Panc1 (cell line): ENCODE data around the gene ACACA.

Experiments
- POLR2AphosphoS5 ChIP-seq: IDR thresholded peaks from 2 replicates; pipeline ENCODE4 v1.6.1; 2012; ENCODE audit warnings: mild to moderate bottlenecking, low read depth, low read length, moderate library complexity
- TF ChIP-seq, protein P1 (sequence below): fragments of 450-650 bp; IDR thresholded peaks from 2 replicates; pipeline ENCODE4 v1.5.1; 2017; ENCODE audit warnings: mild to moderate bottlenecking
- TF ChIP-seq, protein P2 (sequence below), 2 experiments: IDR thresholded peaks; 2 replicates each; pipeline ENCODE4 v1.6.1; 2011 to 2012; ENCODE audit warnings: low read depth in 2 of 2, control low read depth in 1 of 2, low read length in 1 of 2, mild to moderate bottlenecking in 1 of 2, moderate library complexity in 1 of 2; ENCODE audit not compliant: insufficient read depth in 1 of 2

DNA sequence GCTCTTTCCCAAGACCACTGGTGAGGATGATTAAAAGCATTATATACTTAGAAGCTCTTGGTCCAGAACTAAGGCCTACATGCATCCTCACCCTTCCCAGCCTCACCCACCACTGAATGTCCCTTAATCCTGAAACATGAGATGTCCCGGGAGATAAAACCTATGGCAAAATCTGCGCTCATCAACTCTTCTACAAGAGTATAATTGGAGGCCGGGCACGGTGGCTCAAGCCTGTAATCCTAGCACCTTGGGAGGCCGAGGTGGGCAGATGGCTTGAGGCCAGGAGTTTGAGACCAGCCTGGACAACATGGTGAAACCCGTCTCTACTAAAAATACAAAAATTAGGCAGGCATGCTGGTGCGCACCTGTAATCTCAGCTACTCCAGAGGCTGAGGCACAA is 13.3 kb downstream of the ACACA start:
- TF ChIP-seq, protein P1, sequence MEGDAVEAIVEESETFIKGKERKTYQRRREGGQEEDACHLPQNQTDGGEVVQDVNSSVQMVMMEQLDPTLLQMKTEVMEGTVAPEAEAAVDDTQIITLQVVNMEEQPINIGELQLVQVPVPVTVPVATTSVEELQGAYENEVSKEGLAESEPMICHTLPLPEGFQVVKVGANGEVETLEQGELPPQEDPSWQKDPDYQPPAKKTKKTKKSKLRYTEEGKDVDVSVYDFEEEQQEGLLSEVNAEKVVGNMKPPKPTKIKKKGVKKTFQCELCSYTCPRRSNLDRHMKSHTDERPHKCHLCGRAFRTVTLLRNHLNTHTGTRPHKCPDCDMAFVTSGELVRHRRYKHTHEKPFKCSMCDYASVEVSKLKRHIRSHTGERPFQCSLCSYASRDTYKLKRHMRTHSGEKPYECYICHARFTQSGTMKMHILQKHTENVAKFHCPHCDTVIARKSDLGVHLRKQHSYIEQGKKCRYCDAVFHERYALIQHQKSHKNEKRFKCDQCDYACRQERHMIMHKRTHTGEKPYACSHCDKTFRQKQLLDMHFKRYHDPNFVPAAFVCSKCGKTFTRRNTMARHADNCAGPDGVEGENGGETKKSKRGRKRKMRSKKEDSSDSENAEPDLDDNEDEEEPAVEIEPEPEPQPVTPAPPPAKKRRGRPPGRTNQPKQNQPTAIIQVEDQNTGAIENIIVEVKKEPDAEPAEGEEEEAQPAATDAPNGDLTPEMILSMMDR = no peak
- TF ChIP-seq, protein P2, sequence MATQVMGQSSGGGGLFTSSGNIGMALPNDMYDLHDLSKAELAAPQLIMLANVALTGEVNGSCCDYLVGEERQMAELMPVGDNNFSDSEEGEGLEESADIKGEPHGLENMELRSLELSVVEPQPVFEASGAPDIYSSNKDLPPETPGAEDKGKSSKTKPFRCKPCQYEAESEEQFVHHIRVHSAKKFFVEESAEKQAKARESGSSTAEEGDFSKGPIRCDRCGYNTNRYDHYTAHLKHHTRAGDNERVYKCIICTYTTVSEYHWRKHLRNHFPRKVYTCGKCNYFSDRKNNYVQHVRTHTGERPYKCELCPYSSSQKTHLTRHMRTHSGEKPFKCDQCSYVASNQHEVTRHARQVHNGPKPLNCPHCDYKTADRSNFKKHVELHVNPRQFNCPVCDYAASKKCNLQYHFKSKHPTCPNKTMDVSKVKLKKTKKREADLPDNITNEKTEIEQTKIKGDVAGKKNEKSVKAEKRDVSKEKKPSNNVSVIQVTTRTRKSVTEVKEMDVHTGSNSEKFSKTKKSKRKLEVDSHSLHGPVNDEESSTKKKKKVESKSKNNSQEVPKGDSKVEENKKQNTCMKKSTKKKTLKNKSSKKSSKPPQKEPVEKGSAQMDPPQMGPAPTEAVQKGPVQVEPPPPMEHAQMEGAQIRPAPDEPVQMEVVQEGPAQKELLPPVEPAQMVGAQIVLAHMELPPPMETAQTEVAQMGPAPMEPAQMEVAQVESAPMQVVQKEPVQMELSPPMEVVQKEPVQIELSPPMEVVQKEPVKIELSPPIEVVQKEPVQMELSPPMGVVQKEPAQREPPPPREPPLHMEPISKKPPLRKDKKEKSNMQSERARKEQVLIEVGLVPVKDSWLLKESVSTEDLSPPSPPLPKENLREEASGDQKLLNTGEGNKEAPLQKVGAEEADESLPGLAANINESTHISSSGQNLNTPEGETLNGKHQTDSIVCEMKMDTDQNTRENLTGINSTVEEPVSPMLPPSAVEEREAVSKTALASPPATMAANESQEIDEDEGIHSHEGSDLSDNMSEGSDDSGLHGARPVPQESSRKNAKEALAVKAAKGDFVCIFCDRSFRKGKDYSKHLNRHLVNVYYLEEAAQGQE (IDR thresholded peaks at IDR 0.05; ENCODE audit: insufficient read depth in 1 of 2, low read depth in 2 of 2, low read length in 1 of 2) = no peak
- TF ChIP-seq POLR2AphosphoS5 = no peak
